Nephron progenitor cell (in vitro differentiated cells): ENCODE results near the gene GPR142.

ENCODE experiments used
- DNase-seq: peaks from one replicate; pipeline ENCODE4 v3.0.0; 2021
- H3K27ac Mint-ChIP-seq: 2 replicates; pipeline ENCODE4 v1.8.0; 2021; ENCODE audit warnings: mild to moderate bottlenecking, moderate library complexity, mixed read lengths
- H3K27me3 Mint-ChIP-seq: 2 replicates; pipeline ENCODE4 v1.8.0; 2021; ENCODE audit warnings: mild to moderate bottlenecking, low read depth, mixed read lengths; ENCODE audit not compliant: poor library complexity
- H3K36me3 Mint-ChIP-seq: 2 replicates; pipeline ENCODE4 v1.8.0; 2021; ENCODE audit warnings: low read depth, mixed read lengths
- H3K4me1 Mint-ChIP-seq: 2 replicates; pipeline ENCODE4 v1.8.0; 2021; ENCODE audit warnings: mixed read lengths
- H3K4me3 Mint-ChIP-seq: 2 replicates; pipeline ENCODE4 v1.8.0; 2021; ENCODE audit warnings: mild to moderate bottlenecking, moderate library complexity, mixed read lengths
- H3K9me3 Mint-ChIP-seq: 2 replicates; pipeline ENCODE4 v1.8.0; 2021; ENCODE audit warnings: mild to moderate bottlenecking, moderate library complexity, mixed read lengths
- CTCF ChIP-seq: fragments of 200-600 bp; sonication (generic); IDR thresholded peaks from 2 replicates; pipeline ENCODE4 v1.5.0; 2021; ENCODE audit warnings: antibody characterized with exemption

GPR142 gene

GRCh38 chr17:74417178-74418045, 50.1 kb downstream of the GPR142 start:
- TF ChIP-seq CTCF: no peak
- Mint-ChIP-seq H3K36me3 (peaks cover 6% of the 10 kb centered on the region), H3K4me3 (no peak overlapping the region), H3K9me3 (peaks cover 6% of the 10 kb centered on the region), H3K27ac (peak overlapping the region; percentile 39), H3K4me1 (peaks cover 23% of the 10 kb centered on the region), H3K27me3 (peaks cover 4% of the 10 kb centered on the region)
- DNase-seq: peak; percentile 12

GRCh38 chr17:74419928-74420411, 52.7 kb downstream of the GPR142 start:
- Mint-ChIP-seq H3K27me3 (peaks cover 4% of the 10 kb centered on the region), H3K4me1 (peaks cover 31% of the 10 kb centered on the region), H3K9me3 (peaks cover 12% of the 10 kb centered on the region), H3K4me3 (no peak overlapping the region), H3K36me3 (peaks cover 11% of the 10 kb centered on the region), H3K27ac (no peak overlapping the region)
- DNase-seq: no peak
- no peak for TF ChIP-seq CTCF
